Stomach (tissue), 9 donors: Measurements from ENCODE around the gene DFFB. TPM values are rescaled to one million over a fixed set of nuclear protein-coding genes. Genes with fewer than 3 reads are reported as not detected.

Source experiments
- DNase-seq, 2 donors: peaks; one replicate each; pipeline versions ENCODE4 v3.0.0 to v3.0.0-alpha.2; 2013 to 2019
- H3K27ac ChIP-seq, 5 donors: fragments of 200-600 bp in 4 of 5; sonication (generic) in 4 of 5; one replicate each; pipeline ENCODE4 v1.5.1; 2013 to 2019; ENCODE audit warnings: mild to moderate bottlenecking in 1 of 5, moderate library complexity in 1 of 5
- H3K27me3 ChIP-seq, 3 donors: fragments of 200-600 bp; sonication (generic); one replicate each; pipeline ENCODE4 v1.5.1; 2017 to 2019; ENCODE audit warnings: mixed run types in 1 of 3
- H3K36me3 ChIP-seq, 4 donors: fragments of 200-600 bp; sonication (generic); 1 replicate in 3 of 4; 2 replicates in 1 of 4; pipeline ENCODE4 v1.5.1; 2016 to 2019
- H3K4me1 ChIP-seq, 4 donors: fragments of 200-600 bp; sonication (generic); one replicate each; pipeline ENCODE4 v1.5.1; 2016 to 2019
- H3K4me3 ChIP-seq, 4 donors: fragments of 200-600 bp; sonication (generic) in 3 of 4; one replicate each; pipeline ENCODE4 v1.5.1; 2016 to 2019; ENCODE audit warnings: mild to moderate bottlenecking in 1 of 4
- H3K9me3 ChIP-seq, 4 donors: fragments of 200-600 bp; sonication (generic); one replicate each; pipeline ENCODE4 v1.5.1; 2016 to 2019
- EP300 ChIP-seq: sonication (generic); formaldehyde crosslinking; IDR thresholded peaks from one replicate; pipeline ENCODE4 v1.6.1; 2017; ENCODE audit warnings: antibody characterized with exemption
- POLR2A ChIP-seq, 4 donors: fragments of 450-650 bp; IDR thresholded peaks; one replicate each; pipeline ENCODE4 v1.6.1; 2016; ENCODE audit warnings: antibody characterized with exemption in 4 of 4, control low read depth in 2 of 4, mild to moderate bottlenecking in 1 of 4, moderate library complexity in 1 of 4
- POLR2AphosphoS5 ChIP-seq, 3 donors: sonication (generic); formaldehyde crosslinking; IDR thresholded peaks; one replicate each; pipeline ENCODE4 v1.6.1; 2016; ENCODE audit warnings: antibody characterized with exemption in 3 of 3
- WGBS, 5 donors: extraction: QIAGEN DNeasy Blood & Tissue Kit in 3 of 5; methylation state at CpG; one replicate each; pipeline versions ENCODE4 v1.1.5 to v1.1.7; 2013 to 2018; 5-methylcytosine and 5-hydroxymethylcytosine counted together
- intact Hi-C: fragments of 100-400 bp; cut with DNase I; formaldehyde crosslinking; loops from one replicate; pipeline ENCODE4 v1.15.1; 2023; ENCODE audit warnings: low total_unique reads
- polyA plus RNA-seq, 3 donors: library from polyadenylated mRNA; stranded (reverse); fragments of 200-250 nt; gene quantifications; one replicate each; pipeline ENCODE4 v1.2.3, GENCODE V29; 2013
- total RNA-seq, 5 donors: library from RNA; depleted of rRNA; stranded (reverse); fragments of >200 nt; gene quantifications; one replicate each; pipeline versions ENCODE4 v1.1.0 to v1.2.3, GENCODE V29; 2014 to 2016
- TF ChIP-seq, protein P1 (sequence below), 7 experiments: fragments of 450-650 bp in 4 of 7; fragments of 200-600 bp in 3 of 7; sonication (generic) in 3 of 7; IDR thresholded peaks; one replicate each; pipeline ENCODE4 v1.5.1; 2016 to 2019; ENCODE audit warnings: antibody characterized with exemption in 7 of 7, control low read depth in 2 of 7, mild to moderate bottlenecking in 1 of 7
- donor health status: healthy with polysubstance abuse.
- donor health status: Bipolar disorder and iron deficiency.
- donor health status: healthy.

The DFFB gene
- total and polyA plus RNA-seq, 8 donors, result 1.2 to 9.3 (median 4.8) TPM

DNA sequence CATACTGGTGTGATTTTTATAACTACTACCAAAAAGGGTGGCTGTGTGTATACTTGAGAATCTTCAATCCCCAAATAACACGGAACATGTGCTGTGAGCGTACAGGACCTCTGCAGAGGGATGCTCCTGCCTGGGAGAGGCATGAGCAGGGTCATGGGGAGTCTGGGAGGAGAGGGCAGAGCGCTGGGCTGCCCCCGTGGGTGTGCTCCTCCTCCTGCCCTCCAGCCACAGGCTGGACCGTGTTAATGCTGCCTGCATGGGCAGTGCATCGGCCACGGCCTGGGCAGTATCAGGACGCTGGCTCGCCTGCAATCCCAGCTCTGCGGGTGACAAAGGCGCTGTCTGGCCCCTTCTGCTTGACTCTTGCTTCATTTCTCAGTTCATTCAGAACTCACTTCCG lies 6.4 kb upstream of the DFFB start:
- H3K4me3 ChIP-seq, result no peak overlapping the region
- DNase-seq, result no peak
- no peak for TF ChIP-seq POLR2A (IDR thresholded peaks at IDR 0.05)
- no peak for TF ChIP-seq POLR2AphosphoS5 (IDR thresholded peaks at IDR 0.05)
- TF ChIP-seq, protein P1, sequence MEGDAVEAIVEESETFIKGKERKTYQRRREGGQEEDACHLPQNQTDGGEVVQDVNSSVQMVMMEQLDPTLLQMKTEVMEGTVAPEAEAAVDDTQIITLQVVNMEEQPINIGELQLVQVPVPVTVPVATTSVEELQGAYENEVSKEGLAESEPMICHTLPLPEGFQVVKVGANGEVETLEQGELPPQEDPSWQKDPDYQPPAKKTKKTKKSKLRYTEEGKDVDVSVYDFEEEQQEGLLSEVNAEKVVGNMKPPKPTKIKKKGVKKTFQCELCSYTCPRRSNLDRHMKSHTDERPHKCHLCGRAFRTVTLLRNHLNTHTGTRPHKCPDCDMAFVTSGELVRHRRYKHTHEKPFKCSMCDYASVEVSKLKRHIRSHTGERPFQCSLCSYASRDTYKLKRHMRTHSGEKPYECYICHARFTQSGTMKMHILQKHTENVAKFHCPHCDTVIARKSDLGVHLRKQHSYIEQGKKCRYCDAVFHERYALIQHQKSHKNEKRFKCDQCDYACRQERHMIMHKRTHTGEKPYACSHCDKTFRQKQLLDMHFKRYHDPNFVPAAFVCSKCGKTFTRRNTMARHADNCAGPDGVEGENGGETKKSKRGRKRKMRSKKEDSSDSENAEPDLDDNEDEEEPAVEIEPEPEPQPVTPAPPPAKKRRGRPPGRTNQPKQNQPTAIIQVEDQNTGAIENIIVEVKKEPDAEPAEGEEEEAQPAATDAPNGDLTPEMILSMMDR (IDR thresholded peaks at IDR 0.05), result no peak
- no peak for TF ChIP-seq EP300
- no peak overlapping the region for H3K27ac ChIP-seq
- H3K9me3 ChIP-seq, result no peaks in the 10 kb centered on the region
- WGBS, 5 donors, result 86 to 90% (median 89%) methylated on average over 12 of the region's 12 CpGs
- no peaks in the 10 kb centered on the region for H3K27me3 ChIP-seq
- H3K36me3 ChIP-seq, result peaks cover 29 to 68% (median 62%) of the 10 kb centered on the region in 4 donors
- peaks cover 6 to 15% (median 12%) of the 10 kb centered on the region in 4 donors for H3K4me1 ChIP-seq
- intact Hi-C loops, result no loop called here

- WGBS, 5 donors, result 90 to 97% (median 96%) methylated on average over 6 of the region's 6 CpGs
- Histone ChIP-seq H3K36me3 (peaks cover 29 to 63% (median 59%) of the 10 kb centered on the region in 4 donors), H3K9me3 (no peaks in the 10 kb centered on the region), H3K4me1 (peaks cover 10 to 19% (median 16%) of the 10 kb centered on the region in 4 donors), H3K4me3 (no peak overlapping the region), H3K27ac (no peak overlapping the region), H3K27me3 (no peaks in the 10 kb centered on the region)
- DNase-seq, result no peak
- intact Hi-C loops, result no loop called here
- TF ChIP-seq EP300 (no peak), POLR2A (IDR thresholded peaks at IDR 0.05) (no peak), POLR2AphosphoS5 (IDR thresholded peaks at IDR 0.05) (no peak)
- TF ChIP-seq, protein P1 (IDR thresholded peaks at IDR 0.05), result no peak
Measured at GRCh38 chr1:3851292-3851691, 6.0 kb upstream of the DFFB start.

- H3K27me3 ChIP-seq, result no peaks in the 10 kb centered on the region
- intact Hi-C loops, result no loop called here
- H3K4me1 ChIP-seq, result peaks cover 12 to 21% (median 16%) of the 10 kb centered on the region in 4 donors
- H3K9me3 ChIP-seq, result no peaks in the 10 kb centered on the region
- TF ChIP-seq, protein P1 (IDR thresholded peaks at IDR 0.05), result no peak
- TF ChIP-seq POLR2AphosphoS5 (IDR thresholded peaks at IDR 0.05) (no peak), POLR2A (IDR thresholded peaks at IDR 0.05) (no peak), EP300 (no peak)
- 82 to 88% (median 84%) methylated on average over 12 of the region's 12 CpGs for WGBS, 5 donors
- H3K27ac ChIP-seq, result no peak overlapping the region
- no peak for DNase-seq
- H3K36me3 ChIP-seq, result peaks cover 23 to 55% (median 51%) of the 10 kb centered on the region in 4 donors
- no peak overlapping the region for H3K4me3 ChIP-seq
Measured at GRCh38 chr1:3852091-3852490, 5.2 kb upstream of the DFFB start.

GRCh38 chr1:3852711-3853485 lies 4.4 kb upstream of the DFFB start:
- Histone ChIP-seq H3K27me3 (no peaks in the 10 kb centered on the region), H3K27ac (no peak overlapping the region), H3K4me1 (peaks cover 13 to 25% (median 20%) of the 10 kb centered on the region in 4 donors), H3K36me3 (peaks cover 16 to 47% (median 43%) of the 10 kb centered on the region in 4 donors), H3K9me3 (no peaks in the 10 kb centered on the region), H3K4me3 (no peak overlapping the region)
- intact Hi-C loops, result no loop called here
- DNase-seq, result no peak
- no peak for TF ChIP-seq POLR2A (IDR thresholded peaks at IDR 0.05)
- TF ChIP-seq, protein P1 (IDR thresholded peaks at IDR 0.05), result no peak
- no peak for TF ChIP-seq EP300
- 76 to 87% (median 82%) methylated on average over 15 of the region's 15 CpGs for WGBS, 5 donors
